ENCODE results near the gene ZNF710. TPM values are rescaled to one million over a fixed set of nuclear protein-coding genes. Genes with fewer than 3 reads are reported as not detected.

Gene ZNF710
- total and polyA plus RNA-seq, 2 of the 4 experiments (the other 2 are of a cell fraction) = 7.6 to 8.2 TPM

GRCh38 chr15:89963301-89964231, 37.6 kb upstream of the ZNF710 start:
- Histone ChIP-seq H2BK15ac (ENCODE audit: low read depth, low read length) (no peak overlapping the region), H3K9ac (ENCODE audit: low read depth, low read length) (no peak overlapping the region), H4K20me1 (ENCODE audit: insufficient read depth, low read length) (no peaks in the 10 kb centered on the region), H2BK120ac (ENCODE audit: low read depth, low read length) (no peak overlapping the region), H3K14ac (replicated peaks; ENCODE audit: low read depth, low read length) (no peak overlapping the region), H4K91ac (ENCODE audit: insufficient read depth, low read depth, low read length) (no peak overlapping the region), H3K23ac (ENCODE audit: low read depth, low read length) (no peak overlapping the region), H3K56ac (ENCODE audit: extremely low read depth, insufficient read depth, low read length) (no peak overlapping the region; the same call in 1 of the 2 replicates), H4K5ac (ENCODE audit: low read depth, low read length) (no peak overlapping the region), H3K4ac (ENCODE audit: low read depth, low read length) (no peak overlapping the region), H3K9me3 (ENCODE audit: control insufficient read depth, insufficient read depth, low read length) (no peaks in the 10 kb centered on the region), H3K4me1 (ENCODE audit: control insufficient read depth, insufficient read depth, low read length) (no peaks in the 10 kb centered on the region), H3K79me1 (ENCODE audit: low read depth in 1 of 2, low read length in 2 of 2) (no peaks in the 10 kb centered on the region), H3K18ac (ENCODE audit: low read depth, low read length) (no peak overlapping the region), H3K4me3 (ENCODE audit: insufficient read depth, low read depth, low read length) (no peak overlapping the region), H3K9me1 (ENCODE audit: insufficient read depth, low read length) (no peaks in the 10 kb centered on the region), H2AK9ac (replicated peaks; ENCODE audit: low read depth, low read length, poor library complexity) (peak overlapping the region; percentile 37), H3K27ac (ENCODE audit: insufficient read depth, low read length) (no peak overlapping the region), H3K27me3 (ENCODE audit: control insufficient read depth, insufficient read depth, low read length) (no peaks in the 10 kb centered on the region; the same call in 1 of the 2 replicates), H3K4me2 (ENCODE audit: low read depth, low read length) (no peak overlapping the region), H4K8ac (ENCODE audit: low read depth in 2 of 2, low read length in 2 of 2) (no peak overlapping the region), H2AFZ (replicated peaks; ENCODE audit: low read length, poor library complexity) (no peak overlapping the region), H2AK5ac (ENCODE audit: low read depth, low read length) (no peak overlapping the region), H3K36me3 (ENCODE audit: control insufficient read depth, insufficient read depth, low read length) (no peaks in the 10 kb centered on the region), H2BK5ac (ENCODE audit: low read depth, low read length, poor library complexity, severe bottlenecking) (no peak overlapping the region), H2BK20ac (ENCODE audit: low read depth, low read length) (no peak overlapping the region)
- ChIA-PET CTCF (interaction anchor here (1.4 kb wide), 1 partner anchor 8 kb away, joined by 4 read pairs; no protein-coding TSS in a partner anchor), POLR2A (ENCODE audit: unreplicated experiment) (no interaction called here)
- BruUV-seq (replicated peaks) = no TSS peak
- ATAC-seq (ENCODE audit: low read depth) = no peak
- TF ChIP-seq FOS (IDR thresholded peaks at IDR 0.05; ENCODE audit: low read depth, low read length) (no peak), BHLHE40 (IDR thresholded peaks at IDR 0.05; ENCODE audit: low read depth, low read length) (no peak), MAZ (IDR thresholded peaks at IDR 0.05; ENCODE audit: borderline replicate concordance, low read depth, low read length) (no peak)
- dilution Hi-C loops (cut with HindIII; ENCODE audit: low sequenced_read_pairs, unreplicated experiment) = no loop called here
- 94% methylated on average over 2 of the region's 11 CpGs; no CpG with 5 or more reads in 1 of the 2 experiments for WGBS, 2 experiments (ENCODE audit: extremely low coverage in 2 of 2, insufficient read length in 1 of 2)
- no peak for DNase-seq
- in situ Hi-C loops (cut with MboI; ENCODE audit: low sequenced_read_pairs) = no loop called here
- intact Hi-C loops (cut with micrococcal nuclease) = no loop called here
